EL (cell line): Measurements from ENCODE around the gene SCIN.
"Not testable (repeated sequence)": the region's sequence is repeated elsewhere in the genome, so short reads cannot be mapped to it uniquely, and the experiment has no call there.

Experiments used
- DNase-seq: peaks from one replicate; pipeline ENCODE4 v3.0.0-alpha.2; 2016

The SCIN gene

DNA sequence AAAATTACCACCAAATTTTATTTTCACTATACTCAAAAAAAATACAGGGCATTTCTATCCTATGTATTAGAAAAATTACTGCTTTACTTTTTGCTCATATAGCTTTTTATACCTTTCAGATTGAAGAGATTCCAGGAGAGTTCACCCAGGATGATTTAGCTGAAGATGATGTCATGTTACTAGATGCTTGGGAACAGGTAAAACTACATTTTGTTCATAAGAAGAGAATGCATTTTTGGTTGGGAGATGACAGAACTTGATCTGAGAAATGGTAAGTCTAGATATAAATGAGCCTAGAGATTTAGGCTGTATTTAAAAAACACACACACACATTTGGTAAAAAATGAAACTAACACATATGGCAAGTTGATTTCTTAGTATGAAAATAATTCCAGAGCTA, 78.8 kb downstream of the SCIN start:
- DNase-seq: no peak

DNA sequence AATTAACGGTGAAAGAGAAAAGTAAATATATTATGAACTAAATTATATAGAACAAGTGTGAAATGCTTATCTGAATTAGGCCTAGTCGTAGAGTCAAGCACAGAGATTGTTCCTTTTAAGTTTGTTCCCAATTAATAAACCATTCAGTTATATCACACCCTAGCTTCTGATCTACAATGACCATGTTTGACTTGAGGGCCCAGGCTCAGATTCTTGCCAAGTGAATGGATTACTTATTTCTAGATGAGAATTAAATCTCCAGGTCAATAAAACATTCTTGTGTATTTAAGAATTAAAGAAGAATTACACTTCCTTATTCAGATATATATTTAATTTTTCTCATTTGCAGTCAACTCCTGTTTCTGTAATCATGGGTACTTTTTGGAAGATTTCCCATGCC, 79.6 kb downstream of the SCIN start:
- DNase-seq: no peak

DNA sequence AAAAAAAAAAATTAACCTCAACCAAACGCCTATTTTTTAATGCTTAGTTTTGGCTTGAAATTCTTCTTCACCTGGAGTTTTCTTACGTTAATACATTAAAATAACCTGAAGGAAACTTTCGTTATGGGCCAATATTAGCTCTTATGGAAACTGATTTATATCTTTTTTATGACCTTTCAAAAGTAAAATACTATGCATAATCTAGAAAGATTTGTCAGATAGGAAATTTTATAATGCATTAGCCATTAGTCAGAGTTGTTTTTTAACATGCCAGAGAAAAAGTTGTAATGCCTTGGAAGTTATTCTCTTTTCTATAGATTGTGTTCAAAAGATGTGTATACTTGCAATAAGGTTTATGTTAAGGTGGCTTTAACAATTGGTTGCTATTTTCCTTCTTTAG, 82.6 kb downstream of the SCIN start:
- DNase-seq: no peak

DNA sequence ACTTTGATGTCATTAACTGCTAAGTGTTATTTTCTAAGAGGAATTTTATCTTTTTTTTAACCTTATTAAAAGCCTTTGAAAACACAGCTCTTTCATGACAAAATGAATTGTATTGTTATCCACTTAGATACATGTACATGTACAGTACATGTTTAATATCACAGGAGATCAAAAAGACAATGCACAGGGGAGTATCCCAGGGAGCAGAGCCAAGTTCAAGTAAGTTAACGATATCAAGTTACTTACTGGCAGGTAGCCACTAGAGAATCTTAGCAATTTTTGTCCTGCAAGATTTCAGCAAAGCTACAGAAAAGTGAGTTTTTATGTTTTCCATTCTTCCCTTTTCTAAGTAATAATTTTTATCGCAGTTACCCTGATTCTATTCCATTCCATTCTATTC, 83.0 kb downstream of the SCIN start:
- DNase-seq: peak; percentile 37

DNA sequence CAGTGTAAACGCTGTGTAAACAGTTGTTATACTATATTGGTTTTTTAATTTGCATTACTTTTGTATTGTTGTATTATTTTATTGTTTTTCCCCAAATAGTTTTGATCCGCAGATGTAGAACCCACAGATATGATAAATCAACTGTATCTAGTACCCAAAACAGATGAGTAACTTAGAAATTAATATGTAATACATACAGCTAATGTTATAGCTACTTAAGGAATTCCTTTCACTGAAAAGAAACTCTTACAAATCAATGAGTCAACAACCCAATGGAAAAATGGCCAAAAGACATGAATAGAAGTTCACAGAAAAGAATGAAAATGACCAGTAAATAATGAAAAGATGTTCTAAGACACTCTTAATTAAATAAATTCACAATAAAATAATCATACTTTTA, 84.6 kb downstream of the SCIN start:
- no peak for DNase-seq

DNA sequence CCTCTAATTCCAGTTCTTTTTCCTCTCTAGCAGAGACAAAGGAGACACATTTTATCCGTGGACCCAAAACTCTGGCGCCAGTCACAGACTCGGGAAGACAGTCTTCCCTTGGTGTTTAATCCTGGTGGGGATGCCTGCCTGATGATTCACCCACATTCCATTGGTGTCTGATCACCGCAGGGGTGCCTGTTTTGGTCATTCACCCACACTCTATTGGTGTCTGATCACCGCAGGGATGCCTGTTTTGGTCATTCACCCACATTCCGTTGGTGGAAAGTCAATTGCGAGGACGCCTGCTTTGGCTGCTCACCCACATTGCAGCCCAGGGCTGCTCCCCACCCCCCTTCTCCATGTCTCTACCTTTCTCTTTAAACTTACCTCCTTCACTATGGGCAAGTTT, 89.9 kb downstream of the SCIN start:
- DNase-seq: peak; percentile 98

DNA sequence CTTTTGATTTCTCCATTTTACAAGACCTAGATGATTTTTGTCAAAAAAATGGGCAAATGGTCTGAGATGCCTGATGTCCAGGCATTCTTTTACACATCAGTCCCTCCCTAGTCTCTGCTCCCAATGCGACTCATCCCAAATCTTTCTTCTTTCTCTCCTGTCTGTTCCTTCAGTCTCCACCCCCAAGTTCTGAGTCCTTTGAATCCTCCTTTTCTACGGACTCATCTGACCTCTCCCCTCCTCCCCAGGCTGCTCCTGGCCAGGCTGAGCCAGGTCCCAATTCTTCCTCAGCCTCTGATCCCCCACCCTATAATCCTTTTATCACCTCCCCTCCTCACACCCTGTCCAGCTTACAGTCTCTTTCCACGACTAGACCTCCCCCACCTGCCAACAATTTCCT, 90.5 kb downstream of the SCIN start:
- peak; percentile 53 for DNase-seq

DNA sequence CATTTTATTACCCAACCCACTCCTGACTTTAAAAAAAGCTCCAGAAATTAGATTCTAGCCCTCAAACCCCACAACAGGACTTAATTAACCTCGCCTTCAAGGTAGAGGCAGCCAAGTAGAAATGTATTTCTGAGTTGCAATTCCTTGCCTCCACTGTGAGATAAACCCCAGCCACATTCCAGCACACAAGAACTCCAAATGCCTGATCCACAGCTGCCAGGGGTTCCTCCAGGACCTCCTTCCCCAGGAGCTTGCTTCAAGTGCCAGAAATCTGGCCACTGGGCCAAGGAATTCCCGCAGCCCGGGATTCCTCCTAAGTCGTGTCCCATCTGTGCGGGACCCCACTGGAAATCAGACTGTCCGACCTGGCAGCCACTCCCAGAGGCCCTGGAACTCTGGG, 91.1 kb downstream of the SCIN start:
- DNase-seq: no peak

DNA sequence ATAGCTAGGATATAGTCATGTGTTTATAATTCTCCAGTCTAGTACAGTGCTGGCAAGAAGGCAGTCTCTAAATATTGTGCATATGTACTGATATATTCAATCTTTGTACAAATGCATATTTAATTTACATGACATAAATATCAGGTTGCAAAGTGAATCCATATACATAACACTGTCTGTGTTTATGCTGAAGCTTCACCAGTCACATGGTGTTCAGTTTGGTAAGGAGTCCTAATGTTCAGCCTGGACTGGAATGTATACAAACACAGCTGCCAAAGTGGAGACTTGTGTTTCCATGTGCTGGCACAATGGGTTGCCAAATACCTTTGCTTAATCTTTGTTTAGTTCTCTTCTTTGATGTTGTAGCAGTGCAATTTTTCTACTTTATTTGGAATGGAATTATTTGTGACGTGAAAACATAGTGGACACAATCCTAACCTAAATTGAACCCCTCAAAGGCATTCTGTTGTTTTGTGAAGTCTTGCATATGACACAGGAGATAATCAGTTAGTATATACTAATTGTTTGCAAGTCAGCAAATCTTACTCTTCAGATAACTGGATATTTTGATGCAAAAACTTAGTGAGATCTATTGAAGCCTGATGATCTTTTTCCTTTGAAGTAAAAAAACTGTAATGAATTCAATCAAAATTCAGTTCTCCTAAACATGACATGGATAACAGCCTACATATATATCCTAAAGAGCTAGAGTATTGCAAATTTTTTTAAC, 99.6 kb downstream of the SCIN start:
- no peak for DNase-seq

DNA sequence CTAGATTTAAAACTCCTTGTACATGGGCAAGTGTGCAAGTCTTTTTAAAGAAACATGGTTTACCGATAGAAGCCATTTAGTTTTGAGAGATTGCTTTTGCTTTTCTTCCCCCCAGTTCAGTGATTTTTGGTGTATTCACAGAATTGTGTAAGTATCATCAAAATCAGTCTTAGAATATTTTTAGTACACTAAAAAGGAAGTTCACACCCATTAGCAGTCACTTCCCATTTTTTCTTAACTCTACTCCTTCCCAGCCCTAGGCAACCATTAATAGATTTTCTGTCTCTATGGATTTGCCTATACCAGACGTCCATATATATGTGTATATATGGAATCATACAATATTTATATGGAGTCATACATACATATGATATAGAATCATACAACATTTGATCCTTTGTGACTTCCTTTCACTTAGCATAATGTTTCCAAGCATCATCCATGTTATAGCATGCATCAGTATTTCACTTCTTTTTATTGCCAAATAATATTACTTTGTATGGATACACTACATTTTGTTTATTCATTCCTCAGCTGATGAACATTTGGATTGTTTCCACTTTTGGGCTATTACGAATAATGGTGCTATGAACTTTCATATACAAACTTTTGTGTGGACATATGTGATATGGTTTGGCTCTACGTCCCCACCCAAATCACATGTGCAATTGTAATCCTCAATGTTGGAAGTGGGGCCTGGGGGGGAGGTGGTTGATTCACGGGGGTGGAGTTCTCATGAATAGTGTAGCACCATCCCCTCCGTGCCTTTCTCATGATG, 100.4 kb downstream of the SCIN start:
- no peak for DNase-seq

DNA sequence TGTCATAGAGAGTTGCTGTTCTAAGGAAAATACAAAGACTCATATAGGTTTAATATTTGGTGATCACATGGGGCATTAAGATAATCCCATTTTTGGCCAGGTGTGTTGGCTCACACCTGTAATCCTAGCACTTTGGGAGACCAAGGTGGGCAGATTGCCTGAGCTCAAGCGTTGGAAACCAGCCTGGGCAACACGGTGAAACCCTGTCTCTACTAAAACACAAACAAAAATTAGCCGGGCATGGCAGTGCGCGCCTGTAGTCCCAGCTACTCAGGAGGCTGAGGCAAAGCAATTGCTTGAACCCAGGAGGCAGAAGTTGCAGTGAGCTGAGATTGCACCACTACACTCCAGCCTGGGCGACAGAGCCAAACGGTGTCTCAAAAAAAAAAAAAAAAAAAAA, 102.9 kb downstream of the SCIN start:
- DNase-seq: not testable (repeated sequence)

DNA sequence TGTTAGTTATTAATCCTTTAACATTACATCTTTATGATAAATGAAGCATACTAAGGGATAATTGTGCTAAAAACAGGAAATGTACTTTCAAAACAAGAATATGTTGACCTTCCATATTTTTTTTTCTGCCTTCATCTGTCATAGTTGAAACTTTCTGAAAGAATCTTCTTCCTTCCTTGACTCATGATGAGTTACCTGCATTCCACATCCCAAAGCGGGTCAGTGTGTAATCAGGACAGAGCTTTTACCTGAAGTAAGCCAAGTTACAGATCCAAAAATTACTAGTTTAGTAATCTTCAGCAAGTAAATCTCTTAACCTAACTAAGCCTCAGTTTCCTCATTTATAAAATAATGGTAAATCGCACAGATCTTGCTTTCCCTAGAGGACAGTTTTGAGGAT, 103.5 kb downstream of the SCIN start:
- DNase-seq: no peak

DNA sequence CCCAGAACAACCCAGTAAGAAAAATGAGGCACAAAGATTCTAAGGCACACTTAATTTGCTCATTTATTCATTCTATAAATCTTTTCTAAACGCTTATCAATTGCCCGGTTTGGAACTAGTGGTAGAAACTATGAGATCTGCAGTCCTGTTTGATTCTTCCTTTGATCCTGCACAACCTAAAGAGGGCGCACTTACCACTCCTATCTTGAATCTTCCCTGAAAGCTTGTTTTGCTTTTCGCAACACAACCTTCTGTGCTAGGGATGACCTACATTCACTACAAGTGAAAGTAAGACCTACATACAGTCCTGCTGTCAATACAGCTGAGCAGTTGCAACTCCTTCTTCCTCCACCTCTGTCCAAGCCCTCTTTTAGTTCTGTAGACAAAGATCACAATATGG, 104.3 kb downstream of the SCIN start:
- peak; percentile 36 for DNase-seq

DNA sequence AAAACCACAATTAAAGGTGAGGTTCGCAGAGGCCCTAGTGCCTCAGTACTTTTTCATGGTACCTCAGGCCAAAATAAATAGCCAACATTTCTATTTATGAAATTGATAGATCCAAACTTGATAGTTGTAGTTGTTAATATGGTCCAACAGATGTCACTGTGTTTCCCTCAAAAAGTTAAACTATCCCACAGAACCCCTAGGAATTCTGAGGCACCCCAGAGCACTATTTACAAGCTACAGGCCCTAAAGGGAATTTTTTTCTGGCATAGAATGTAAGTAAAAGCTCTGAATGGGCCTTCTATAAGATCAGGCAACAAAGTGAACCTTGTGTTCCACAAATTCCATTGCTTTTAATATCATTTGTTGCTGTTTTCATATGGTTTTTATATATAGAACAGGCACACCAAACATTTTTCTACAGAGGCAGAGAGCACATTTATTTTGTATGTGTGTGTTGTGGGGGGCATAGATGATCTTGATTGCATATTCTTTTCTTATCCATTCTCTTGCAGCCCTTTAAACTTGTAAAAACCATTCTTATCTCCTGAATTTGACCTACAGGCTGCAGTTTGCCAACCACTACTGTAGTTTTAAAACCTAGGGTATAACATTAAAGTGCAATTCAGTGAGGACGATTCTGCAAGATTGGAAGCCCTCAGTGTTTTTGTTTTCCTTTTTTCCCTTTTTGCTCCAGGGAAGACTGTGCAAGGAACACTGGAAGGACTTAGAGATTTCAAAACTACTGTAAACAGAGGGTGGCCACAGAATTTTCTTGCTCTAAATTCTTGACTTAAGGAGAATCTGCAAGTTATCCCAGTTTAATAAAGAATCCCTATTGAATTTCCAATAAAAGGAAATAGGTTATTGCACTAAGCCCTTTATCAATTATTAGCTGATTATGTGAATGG, 113.4 kb downstream of the SCIN start:
- DNase-seq: peak; percentile 41

DNA sequence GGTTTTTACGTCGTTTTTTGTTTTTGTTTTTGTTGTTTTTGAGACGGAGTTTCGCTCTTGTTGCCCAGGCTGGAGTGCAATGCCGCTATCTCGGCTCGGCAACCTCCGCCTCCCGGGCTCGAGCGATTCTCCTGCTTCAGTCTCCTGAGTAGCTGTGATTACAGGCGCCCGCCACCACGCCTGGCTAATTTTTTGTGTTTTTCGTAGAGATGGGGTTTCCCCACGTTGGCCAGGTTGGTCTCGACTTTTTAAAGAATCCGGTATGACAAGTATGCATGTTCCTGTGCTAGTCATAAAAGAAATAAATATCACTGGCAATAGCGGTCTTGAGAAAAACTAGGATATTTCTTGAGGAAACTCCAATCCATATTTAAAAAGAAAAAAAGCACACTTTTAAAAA, 114.2 kb downstream of the SCIN start:
- DNase-seq: no peak

DNA sequence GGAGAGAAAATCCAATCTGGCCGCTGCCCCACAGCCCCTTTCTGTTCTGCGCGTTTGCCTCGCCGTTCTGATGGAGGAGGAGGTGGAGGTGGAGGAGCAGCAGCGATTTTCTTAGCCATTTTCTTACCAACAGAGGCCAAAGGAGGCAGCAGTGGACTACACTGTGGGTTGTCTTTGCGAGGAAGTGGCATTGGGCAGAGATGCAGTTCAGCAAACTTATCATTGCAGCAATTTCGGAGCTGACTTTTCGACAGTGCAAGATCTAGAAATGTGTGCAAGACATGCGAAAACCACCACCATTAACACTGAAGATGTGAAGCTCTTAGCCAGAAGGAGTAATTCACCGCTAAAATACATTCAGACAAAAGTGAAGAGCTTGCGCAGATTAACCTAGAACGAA, 115.0 kb downstream of the SCIN start:
- DNase-seq: no peak

DNA sequence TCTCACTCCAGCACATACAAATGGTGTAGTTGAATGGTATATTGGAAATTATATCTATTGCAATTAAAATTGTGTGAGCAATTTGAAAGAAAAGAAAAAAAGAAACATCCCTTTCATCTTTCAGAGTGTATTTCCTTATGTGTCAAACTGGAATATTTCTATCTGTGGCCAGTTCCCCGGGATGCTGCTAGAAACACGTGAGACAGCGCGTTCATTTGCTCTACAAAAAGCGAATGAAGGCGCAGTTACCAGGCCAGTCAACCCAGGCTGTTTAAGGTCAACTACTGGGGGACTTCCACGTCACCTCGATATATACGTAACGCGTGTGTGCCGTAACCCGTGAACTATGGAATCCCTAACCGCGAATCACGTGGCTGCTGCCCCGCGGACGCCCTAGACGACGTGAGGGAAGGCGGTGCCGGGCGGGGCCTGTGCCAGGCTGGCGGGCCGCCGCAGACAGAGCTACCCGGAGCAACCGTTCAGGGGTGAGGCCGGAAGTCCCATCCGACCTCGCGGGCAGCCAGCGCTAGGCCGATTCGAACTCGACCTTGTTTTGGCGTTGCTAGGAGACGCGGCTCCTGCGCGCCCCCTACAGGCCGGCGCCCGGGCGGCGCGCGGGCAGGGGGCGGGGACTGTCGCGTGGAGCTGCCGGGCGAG, 115.8 kb downstream of the SCIN start:
- DNase-seq: peak; percentile 91

DNA sequence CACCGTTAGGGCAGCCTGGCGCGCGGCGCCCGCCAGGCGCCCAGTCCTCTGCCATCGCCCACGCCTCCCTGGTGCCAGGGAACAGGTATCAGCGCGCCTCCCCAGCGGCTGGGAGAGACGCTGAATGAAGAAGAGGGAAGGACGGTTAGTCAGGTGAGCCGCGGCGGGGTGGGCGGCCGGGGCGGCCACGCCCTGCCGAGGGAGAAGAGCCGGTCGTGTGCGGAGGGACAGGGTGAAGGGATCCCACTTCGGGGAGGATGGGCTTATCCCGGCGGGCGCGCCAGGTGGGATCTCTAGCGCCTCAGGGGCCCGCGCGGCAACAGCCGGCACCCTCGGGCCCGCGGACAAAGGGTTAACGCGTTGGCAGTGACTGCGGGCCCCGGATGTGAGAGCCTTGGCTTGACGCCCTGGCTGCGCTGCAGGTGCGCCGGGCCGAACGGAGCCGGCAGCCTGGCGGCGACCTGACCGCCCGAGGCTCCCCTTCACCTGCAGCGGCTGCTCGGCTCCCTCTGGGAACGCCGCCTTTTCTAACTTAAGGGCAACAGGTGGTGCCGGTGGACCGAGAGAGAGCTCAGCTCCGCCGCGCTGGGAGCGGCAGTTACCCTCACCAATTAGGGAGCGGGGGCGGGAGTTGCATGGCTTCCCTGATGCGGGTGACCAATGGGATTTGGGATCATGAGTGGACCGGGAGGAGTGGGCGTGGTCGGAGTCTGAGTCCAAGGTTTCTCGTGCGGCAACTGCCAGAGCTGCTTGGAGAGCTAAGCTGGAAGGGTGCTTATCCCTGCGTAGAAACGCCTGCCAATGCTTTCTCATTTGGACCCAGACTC, 116.6 kb downstream of the SCIN start, which contains the start of gene ARL4A:
Gene ARL4A (plus strand): TSS at position 743 of the 827 bp plus-strand sequence. CDS start 622 bp downstream, outside the sequence.
- DNase-seq: peak; percentile 98

DNA sequence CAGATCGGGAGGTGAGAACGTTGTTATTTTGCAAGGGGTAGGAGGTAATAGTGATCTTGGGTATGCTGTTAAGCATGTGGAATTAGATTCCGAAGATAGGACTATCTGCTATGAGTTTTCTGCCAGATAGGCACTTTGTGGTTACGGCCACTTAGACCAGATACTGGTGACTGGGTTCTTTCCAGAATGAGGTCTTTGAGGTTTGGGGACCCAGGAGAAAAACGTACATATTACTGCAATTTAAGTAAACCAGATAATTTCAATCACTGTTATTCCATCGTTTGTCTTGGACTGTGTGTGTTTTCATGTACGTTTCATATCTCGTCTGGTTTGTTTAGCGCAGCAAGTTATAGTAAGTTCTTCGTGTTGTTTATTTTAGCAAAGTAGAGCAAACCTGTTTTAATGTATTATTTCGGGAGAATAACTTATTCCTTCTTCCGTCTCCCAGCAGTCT, 117.2 kb downstream of the SCIN start:
- DNase-seq: no peak

DNA sequence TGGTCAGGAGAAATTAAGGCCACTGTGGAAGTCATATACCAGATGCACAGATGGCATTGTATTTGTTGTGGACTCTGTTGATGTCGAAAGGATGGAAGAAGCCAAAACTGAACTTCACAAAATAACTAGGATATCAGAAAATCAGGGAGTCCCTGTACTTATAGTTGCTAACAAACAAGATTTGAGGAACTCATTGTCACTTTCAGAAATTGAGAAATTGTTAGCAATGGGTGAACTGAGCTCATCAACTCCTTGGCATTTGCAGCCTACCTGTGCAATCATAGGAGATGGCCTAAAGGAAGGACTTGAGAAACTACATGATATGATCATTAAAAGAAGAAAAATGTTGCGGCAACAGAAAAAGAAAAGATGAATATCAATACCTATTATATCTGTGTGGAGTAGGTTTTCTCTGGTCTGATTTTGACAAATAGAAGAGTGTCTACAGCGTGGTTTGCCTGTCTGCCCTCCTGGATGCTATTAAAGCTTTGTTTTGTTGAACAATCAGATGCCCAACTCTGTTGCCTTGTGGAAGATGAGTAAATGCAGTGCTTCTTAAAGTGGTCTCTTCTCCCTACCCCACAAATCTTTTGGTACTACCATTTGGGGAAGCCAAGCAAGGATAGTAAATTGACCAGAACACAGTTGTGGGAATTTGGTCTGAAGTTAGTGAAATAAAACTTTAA, 118.1 kb downstream of the SCIN start:
- not testable (repeated sequence) for DNase-seq

DNA sequence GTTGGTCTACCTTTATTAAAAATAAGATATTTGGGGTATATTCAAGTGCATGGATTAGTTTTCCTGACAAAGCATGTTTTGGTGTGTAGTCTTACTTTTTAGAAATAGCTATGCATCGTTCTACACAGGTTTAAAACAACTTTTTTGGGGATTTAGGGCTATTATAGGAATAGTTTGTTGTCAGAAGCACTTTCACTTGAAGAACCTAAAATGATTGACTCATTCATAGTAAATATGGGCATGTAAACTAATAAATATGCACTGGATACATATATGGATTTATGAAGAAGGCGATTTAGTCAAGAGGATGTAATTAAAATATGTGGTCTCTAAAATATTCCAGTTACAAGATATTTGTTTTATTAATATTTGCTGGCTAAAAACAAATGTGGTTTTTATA, 118.9 kb downstream of the SCIN start:
- no peak for DNase-seq
